HG03064 (cell line): Measurements from ENCODE around the gene CEP250.
"Not testable (repeated sequence)": the region's sequence is repeated elsewhere in the genome, so short reads cannot be mapped to it uniquely, and the experiment has no call there.

Experiments
- ATAC-seq: cut with Tn5 transposase; IDR thresholded peaks from one replicate; pipeline ENCODE4 v1.9.1; 2021; ENCODE audit warnings: low read depth; ENCODE audit not compliant: unreplicated experiment

Gene CEP250

DNA sequence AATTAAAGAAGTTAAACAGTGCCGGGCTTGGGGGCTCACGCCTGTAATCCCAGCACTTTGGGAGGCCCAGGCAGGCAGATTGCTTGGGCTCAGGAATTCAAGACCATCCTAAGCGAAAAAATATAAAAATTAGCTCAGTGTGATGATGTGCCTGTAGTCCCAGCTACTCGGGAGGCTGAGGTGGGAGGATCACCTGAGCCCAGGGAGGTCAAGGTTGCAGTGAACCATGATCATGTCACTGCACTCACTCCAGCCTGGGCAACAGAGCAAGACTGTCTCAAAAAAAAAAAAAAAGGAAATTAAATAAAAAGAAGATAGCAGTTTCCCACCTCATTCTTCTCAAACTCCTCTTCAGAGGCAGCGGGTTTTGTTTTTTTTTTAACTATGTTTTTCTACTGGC lies 62.4 kb downstream of the CEP250 start:
- not testable (repeated sequence) for ATAC-seq

DNA sequence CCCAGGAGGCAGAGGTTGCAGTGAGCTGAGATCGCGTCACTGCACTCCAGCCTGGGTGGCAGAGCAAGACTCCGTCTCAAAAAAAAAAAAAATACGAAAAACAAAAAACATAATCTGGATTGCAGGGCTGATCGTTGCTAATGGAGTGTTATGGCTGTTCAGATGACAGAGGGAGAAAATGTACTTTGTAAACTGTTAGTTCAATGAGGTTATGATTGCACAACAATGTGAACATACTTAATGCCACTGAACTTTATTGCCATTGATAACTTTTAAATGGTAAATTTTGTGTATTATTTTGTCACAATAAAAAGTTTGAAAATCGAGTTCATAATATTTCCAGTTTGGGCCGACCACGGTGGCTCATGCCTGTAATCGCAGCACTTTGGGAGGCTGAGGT lies 63.6 kb downstream of the CEP250 start:
- no peak for ATAC-seq

DNA sequence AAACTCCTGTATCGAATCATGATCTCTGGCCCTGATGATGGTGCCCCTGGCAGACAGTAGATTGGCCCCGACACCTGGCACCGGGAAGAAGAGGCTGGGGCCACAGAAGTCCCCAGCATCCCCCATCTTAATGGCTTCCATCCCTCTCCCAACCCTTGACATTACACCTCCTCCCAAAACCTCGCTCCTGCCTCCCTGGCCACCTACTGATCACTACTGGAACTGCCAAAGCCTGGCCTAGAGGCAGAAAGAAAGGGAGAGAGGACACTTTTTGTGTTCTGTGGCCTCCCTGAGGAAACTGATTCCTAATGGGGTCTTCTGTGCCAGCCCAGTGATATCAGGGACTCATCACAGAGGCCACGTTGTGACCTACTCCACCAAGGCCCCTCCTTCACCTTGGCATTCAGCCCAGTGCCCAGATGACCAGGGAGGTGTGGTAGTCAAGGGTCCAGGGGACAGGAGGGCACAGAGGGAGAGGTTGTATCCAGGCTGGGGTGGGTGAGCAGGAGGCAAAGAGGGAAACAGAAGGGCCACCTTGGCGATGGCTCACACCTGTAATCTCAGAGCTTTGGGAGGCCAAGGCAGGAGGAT lies 68.0 kb downstream of the CEP250 start:
- ATAC-seq, result no peak

DNA sequence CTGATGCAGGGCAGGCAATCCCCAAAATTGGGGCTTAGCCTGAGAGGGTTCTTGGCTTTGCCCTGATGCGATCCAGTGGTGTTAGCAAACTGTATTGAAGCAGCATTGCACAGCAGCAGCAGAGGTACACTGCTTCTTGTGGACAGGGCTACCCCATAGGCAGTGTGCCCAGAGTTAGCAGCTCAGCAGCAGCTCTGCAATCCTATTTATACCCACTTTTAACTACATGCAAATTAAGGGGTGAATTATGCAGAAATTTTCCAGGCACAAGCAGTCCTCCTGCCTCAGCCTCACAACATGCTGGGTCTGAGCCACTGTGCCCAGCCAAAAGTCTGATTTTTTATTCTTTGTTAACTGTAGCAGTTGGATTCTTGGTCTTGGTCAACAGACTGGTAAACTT lies 70.2 kb downstream of the CEP250 start:
- ATAC-seq, result no peak

DNA sequence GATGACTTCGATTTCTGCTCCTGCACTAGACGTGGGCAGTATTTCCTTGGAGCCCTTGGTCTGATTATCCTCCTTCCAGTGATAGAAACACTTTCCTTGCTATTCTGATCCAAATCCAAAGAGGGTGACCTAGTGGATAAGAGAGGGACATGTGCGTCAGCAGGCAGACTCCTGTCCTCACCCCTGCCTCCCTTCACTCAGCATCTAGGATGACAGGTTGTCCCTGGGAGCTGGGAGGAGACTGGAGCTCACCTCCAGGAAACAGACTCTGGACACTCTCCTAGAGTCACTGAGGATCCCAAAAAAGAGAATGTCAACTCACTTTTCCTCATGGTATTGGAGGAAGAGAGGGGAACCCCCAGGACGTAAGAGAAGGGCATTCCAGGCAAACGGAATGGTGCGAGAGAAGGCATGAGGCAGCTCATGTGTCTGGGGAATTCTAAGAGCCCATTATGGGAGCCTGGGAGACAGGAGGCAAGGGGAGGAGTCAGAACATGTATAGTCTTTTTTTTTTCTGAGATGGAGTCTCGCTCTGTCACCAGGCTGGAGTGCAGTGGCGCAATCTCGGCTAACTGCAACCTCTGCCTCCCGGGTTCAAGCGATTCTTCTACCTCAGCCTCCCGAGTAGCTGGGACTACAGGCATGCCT lies 71.8 kb downstream of the CEP250 start:
- ATAC-seq, result no peak

DNA sequence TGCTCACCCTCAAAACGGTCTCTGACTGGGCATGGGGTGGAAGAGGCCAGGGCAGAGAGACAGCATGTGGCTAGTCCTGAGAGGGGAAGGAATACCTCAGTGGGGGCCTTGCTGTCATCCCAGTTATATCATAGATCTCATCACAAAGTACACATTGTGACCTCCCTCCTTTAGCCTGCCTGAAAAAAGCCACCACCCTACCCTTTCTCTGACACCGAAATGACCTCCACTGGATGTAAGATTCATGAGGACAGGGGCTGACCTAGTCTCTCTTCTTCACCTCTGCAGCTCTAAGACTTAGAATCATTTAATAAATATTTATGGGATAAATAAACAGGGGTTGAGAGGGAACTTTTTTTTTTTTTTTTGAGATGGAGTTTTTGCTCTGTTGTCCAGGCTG lies 74.2 kb downstream of the CEP250 start, which contains the start of gene C20orf173:
C20orf173 (minus strand) TSS at position 101 of the 400 bp plus-strand sequence. CDS start 279 bp downstream, outside the sequence.
- ATAC-seq, result no peak

DNA sequence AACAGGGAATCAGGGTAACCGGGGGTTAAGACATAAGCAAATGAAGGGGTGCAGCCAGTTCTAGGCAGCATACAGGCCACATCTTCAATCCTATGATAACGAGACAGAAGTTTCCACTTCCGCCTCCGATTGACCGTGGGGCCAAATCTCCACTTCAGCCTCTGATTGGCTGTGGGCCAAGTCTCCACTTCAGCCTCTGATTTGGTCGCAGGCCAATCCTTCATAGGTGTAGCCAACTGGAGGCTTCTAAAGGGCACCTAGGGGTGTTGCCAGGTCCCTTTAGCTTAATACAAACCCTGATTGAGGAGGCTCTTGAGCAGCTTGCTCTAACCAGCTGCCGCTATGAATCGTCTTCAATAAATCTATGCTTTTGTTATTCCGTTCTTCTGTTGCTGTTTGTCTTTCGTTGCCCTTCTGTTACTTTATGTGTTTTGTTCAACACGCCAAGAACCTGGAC lies 84.4 kb downstream of the CEP250 start:
- no peak for ATAC-seq

DNA sequence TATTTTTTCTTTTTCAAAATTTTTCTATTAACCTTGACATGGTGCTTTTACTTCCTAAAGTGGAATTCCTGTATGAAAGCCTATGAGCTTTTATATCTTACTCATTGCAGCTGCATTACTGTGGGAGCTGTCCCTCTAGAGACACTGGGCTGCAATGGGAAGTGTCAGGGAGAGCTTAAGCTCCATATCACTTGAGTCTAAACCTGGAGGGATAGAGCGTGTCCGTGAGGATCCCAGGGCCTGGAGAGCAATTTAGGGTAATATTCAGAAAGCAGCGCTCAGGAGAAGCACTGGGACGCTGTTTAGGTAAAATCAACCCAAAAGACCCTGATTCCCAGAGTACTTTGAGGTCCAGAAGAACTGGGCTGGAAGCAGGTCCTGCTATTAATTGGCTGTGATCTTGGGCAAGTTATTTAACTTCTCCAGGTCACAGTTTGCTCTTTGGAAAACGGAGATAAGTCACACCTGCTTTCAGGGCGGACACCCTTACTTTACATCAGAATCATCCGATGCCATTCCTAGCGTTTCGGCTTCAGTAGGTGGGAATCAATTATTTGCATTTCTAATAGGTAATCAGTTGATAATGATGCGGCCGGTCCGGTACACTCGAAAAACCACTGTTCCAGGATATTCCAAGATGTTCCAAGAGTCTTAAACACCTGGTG lies 85.9 kb downstream of the CEP250 start:
- ATAC-seq, result no peak

DNA sequence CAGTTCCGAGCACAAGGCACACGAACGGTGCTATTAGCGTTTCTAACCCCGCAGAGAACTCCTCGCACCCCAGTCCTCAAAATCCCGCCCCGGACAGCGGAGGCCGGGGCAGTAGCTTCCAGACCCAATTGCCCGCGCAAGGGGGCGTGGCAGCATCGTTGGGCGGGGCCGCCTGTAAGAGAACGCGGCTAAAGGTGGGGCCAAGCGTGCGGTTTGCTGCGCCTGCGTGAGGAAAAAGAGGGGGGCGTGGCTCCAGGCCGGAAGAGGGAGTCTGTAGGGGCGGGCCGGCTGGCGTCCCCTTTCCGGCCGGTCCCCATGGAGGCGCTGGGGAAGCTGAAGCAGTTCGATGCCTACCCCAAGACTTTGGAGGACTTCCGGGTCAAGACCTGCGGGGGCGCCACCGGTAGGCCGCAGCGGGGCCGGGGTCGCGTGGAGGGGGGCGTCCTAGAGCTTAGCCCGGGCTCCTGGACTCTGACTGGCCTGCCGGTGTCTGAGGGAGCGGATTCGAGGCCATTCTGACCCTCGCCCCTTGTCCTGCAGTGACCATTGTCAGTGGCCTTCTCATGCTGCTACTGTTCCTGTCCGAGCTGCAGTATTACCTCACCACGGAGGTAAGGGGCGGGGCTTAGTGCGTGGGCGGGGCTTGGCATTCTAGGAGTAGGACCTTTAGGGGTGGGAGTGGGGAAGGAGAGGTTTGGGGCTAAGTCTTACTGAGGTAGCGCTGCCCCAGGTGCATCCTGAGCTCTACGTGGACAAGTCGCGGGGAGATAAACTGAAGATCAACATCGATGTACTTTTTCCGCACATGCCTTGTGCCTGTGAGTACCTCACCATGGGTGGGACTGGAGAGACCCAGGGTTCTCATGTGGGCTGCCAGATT lies 86.6 kb downstream of the CEP250 start, which contains the start of gene ERGIC3:
ERGIC3 (plus strand) TSS at position 296 of the 880 bp plus-strand sequence; CDS start at position 316, 20 bp downstream.
- peak; percentile 90 for ATAC-seq

DNA sequence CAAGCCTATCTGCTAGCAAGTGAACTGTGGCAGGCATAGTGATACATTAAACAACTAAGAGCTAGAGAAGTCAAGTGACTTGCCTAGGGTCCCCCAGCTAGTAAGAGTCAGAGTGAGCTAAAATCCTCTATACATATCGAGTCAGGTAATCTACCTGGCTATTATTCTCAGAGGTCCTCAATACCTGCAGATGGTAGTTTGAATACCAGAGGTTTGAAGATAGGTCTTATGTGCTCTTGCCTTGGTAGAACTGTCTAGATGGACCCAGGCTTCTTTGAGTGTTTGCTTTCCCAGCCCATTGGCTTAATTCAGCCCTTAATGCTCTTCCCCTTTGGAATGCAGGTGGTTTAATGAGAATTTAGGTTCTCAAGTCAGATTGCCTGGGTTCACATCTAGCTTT lies 87.6 kb downstream of the CEP250 start:
- ATAC-seq, result no peak

DNA sequence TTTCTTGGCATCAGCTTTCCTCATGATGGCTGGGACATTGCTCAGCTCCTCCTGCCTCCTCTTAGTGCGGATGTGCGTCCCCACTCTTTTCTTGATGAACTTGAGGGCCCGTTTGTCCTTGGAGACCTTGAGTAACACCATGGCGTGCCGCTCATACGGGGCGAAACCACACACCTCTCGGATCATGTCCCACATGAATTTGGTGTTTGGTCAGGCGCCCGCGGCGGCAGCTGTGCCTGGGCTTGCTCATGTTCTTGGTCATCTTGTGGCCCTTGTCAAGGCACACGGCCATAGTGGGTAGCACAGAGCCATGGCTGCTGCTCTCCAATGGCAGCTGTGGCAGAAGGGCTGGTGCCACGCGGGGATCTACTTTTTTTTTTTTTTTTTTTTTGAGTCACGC lies 89.0 kb downstream of the CEP250 start:
- ATAC-seq, result no peak

DNA sequence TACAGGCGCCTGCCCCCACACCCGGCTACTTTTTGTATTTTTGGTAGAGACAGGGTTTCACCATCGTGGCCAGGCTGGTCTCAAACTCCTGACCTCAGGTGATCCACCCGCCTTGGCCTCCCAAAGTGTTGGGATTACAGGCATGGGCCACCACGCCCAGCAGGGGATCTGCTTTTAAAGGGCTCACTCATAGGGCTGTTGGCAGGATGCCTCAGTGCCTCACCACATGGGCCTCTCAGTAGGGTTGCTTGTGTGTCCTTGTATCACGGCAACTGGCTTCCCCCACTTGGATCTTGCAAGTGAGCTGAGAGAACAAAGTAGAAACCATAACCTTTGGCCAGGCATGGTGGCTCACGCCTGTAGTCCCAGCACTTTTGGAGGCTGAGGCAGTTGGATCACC lies 89.5 kb downstream of the CEP250 start:
- not testable (repeated sequence) for ATAC-seq

DNA sequence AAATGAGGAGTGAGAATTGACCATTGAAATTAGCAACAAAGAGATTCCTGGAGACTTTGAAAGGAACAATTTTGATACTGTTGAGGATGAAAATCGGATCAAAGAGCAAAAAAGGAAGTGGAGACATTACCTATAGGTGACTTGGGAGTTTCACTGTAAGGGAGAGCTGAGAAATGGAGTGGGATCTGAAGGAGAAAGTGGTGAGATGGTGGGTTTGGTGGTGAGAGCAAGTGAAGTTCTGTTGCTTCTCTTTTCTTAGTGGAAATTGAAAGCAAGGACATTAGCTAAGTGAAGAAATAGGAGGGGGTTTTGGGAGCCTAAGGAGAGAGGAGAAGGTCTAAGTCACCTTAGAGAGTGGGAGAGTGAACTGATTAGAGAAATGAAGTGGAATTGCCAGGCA lies 90.7 kb downstream of the CEP250 start:
- no peak for ATAC-seq

DNA sequence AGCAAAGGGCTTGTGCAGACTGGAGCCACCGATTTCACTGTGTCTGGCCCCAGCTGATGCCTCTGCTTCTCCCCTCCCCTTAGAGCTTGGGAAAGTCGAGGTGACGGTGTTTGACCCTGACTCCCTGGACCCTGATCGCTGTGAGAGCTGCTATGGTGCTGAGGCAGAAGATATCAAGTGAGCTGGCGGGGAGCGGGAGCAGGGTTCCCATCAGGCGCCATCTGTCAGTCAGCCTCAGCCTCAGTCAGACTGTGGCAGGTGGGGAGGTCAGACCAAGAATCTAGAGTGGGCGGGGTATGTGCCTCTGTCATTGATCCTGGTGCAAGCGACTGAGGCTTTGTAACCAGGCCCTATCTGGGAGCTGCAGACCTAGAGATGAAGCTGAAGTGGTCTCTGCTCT lies 91.9 kb downstream of the CEP250 start:
- ATAC-seq, result no peak

DNA sequence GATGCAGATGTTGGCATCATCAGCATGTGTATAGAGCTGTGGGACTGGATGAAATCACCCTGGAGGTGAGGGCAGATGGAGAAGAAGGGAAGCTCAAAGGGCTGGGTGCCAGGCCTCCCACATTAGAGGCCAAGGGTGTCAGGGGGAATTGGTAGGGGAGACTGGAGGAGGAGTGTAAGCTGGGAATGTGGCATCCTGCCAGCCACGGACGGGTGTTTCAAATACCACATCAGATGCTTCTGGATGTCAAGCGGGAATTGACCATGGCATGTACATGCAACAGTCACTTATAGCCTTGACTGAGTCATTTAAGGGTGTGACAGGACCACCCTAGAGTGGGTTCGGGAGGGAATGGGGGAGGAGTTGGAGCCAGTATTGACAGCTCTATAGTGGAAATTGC lies 96.1 kb downstream of the CEP250 start:
- no peak for ATAC-seq

DNA sequence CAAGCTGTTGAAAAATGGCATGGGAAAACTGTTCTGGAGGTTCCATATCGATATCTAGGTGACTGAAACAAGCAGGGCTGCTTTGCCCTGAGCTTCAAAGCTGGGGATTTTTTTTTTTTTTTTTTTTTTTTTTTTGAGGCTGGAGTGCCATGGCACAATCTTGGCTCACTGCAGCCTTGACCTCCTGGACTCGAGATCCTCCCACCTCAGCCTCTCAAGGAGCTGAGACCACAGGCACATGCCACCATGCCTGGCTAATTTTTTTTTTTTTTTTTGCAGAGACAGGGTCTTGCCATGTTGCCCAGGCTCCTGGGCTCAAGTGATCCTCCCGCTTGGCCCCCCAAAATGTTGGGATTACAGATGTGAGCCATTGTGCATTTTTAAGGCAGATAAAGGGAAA lies 97.5 kb downstream of the CEP250 start:
- ATAC-seq, result no peak

DNA sequence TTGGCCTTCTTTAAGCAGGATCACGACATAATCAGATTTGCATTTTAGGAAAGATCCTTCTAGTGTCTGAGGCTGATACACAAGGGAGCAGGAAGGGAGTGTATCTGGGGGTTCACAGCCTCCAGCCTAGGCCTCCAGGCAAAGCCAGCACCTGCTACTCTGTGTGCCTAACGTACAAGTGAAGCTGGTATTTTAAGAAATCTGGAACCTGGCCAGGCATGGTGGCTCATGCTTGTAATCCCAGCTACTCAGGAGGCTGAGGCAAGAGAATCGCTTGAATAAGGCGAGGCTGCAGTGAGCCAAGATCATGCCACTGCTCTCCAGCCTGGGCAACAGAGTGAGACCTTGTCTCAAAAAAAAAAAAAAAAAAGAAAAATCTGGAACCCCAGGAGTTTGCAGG lies 100.1 kb downstream of the CEP250 start:
- not testable (repeated sequence) for ATAC-seq

DNA sequence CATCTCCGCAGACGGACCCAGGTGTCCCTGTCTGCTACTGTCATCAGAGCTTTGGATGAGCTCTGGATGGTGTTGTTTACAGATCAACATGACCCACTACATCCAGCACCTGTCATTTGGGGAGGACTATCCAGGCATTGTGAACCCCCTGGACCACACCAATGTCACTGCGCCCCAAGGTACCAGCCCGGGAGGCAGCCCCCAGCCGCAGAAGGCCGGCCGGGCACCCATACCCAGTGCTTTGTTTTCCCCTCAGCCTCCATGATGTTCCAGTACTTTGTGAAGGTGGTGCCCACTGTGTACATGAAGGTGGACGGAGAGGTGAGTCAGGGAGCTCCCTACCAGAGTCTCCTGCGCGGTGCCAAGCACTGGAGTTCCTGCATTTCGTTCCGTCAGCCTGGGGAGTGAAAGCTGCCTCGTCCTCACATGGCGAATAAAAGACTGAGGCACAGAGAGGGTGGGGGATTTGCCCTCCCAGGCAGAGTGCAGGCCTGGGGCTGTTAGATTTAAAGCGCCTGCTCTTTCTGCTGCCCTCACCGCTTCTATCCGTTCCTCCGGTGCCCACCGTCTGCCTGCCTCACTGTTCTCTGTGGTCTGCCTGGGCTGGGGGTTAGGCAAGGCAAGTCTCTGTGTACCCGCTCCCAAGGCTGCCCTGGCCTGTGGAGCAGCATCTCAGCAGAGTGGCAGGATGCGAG lies 100.7 kb downstream of the CEP250 start:
- no peak for ATAC-seq

DNA sequence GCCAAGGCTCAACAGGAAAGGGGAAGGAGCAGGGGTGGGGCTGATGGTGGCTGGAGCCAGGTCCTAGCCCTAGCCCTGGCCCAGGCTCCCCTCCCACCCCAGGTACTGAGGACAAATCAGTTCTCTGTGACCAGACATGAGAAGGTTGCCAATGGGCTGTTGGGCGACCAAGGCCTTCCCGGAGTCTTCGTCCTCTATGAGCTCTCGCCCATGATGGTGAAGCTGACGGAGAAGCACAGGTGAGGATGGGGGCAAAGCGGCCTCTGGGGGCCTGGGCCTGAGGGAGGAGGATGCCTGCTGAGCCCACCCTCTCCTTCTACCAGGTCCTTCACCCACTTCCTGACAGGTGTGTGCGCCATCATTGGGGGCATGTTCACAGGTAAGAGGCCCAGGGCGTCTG lies 101.5 kb downstream of the CEP250 start:
- ATAC-seq, result no peak

DNA sequence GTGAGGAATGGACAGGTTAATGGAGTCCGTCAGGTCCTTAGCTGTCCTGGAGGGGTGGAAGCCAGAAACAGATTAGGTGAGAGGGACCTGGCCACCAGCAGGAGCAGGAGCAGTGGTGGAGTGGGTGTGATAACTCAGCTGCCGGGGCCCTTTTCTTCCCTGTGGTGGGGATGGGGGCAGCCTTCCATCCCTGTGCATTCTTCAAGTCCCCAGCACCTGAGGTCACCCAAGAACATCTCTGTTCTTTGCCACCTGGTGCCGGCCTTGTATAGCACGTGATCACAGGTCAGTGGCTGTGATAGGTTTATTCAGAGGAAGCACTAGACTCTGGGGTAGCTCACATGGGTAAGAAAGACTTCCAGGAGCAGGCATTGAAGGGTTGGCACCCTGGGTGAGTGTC lies 103.1 kb downstream of the CEP250 start:
- ATAC-seq, result no peak
